MM.1S (cell line): ENCODE results near the gene GIPR.
A peak's percentile ranks its signal among the peaks of the same experiment; 100 is the strongest.

Source experiments
- DNase-seq: peaks from one replicate; pipeline ENCODE4 v3.0.0-alpha.2; 2015
- H2AFZ ChIP-seq: fragments of 300-600 bp; sonication (generic); 2 replicates; pipeline ENCODE4 v1.6.0; 2016; ENCODE audit warnings: antibody characterized with exemption, low read length
- H3F3A ChIP-seq: fragments of 300-600 bp; sonication (generic); 2 replicates; pipeline ENCODE4 v1.6.1; 2016; ENCODE audit warnings: mild to moderate bottlenecking, antibody characterized with exemption, low read length, moderate library complexity, mixed read lengths; ENCODE audit not compliant: insufficient read depth
- H3K27ac ChIP-seq: fragments of 300-600 bp; sonication (generic); 2 replicates; pipeline ENCODE4 v1.5.1; 2016; ENCODE audit warnings: mild to moderate bottlenecking, low read length
- H3K27me3 ChIP-seq: fragments of 300-600 bp; sonication (generic); replicated peaks from 2 replicates; pipeline ENCODE4 v1.6.0; 2016; ENCODE audit warnings: low read length; ENCODE audit not compliant: insufficient read depth
- H3K36me3 ChIP-seq: fragments of 300-600 bp; sonication (generic); replicated peaks from 2 replicates; pipeline ENCODE4 v1.6.1; 2016; ENCODE audit warnings: mild to moderate bottlenecking, low read length, mixed read lengths; ENCODE audit not compliant: insufficient read depth
- H3K4me1 ChIP-seq: fragments of 300-600 bp; sonication (generic); 2 replicates; pipeline ENCODE4 v1.6.1; 2016; ENCODE audit warnings: low read length, mixed read lengths
- H3K4me2 ChIP-seq: fragments of 300-600 bp; sonication (generic); 2 replicates; pipeline ENCODE4 v1.6.0; 2016; ENCODE audit warnings: low read depth, low read length
- H3K4me3 ChIP-seq: fragments of 300-600 bp; sonication (generic); 2 replicates; pipeline ENCODE4 v1.5.1; 2016; ENCODE audit warnings: low read length, mixed read lengths
- H3K79me2 ChIP-seq: fragments of 300-600 bp; sonication (generic); 2 replicates; pipeline ENCODE4 v1.6.1; 2016; ENCODE audit warnings: mixed run types, low read length, mixed read lengths
- H3K9ac ChIP-seq: fragments of 300-600 bp; sonication (generic); 2 replicates; pipeline ENCODE4 v1.6.1; 2016; ENCODE audit warnings: low read length, mixed read lengths
- H3K9me2 ChIP-seq: fragments of 300-600 bp; sonication (generic); replicated peaks from 2 replicates; pipeline ENCODE4 v1.6.1; 2016; ENCODE audit warnings: mild to moderate bottlenecking, low read length, mixed read lengths; ENCODE audit not compliant: insufficient read depth
- H3K9me3 ChIP-seq: fragments of 300-600 bp; sonication (generic); replicated peaks from 2 replicates; pipeline ENCODE4 v1.6.1; 2016; ENCODE audit warnings: mild to moderate bottlenecking, low read length, mixed read lengths; ENCODE audit not compliant: insufficient read depth
- H4K20me1 ChIP-seq: fragments of 300-600 bp; sonication (generic); 2 replicates; pipeline ENCODE4 v1.6.1; 2016; ENCODE audit warnings: mild to moderate bottlenecking, low read length, moderate library complexity, mixed read lengths; ENCODE audit not compliant: insufficient read depth
- CTCF ChIP-seq: fragments of 300-600 bp; sonication (generic); IDR thresholded peaks from 2 replicates; pipeline ENCODE4 v1.5.1; 2016; ENCODE audit warnings: antibody characterized with exemption, low read length, mixed read lengths
- EZH2 ChIP-seq: fragments of 300-600 bp; sonication (generic); optimal IDR thresholded peaks from 2 replicates; pipeline ENCODE3; 2017; ENCODE audit warnings: low read depth, mild to moderate bottlenecking, antibody characterized with exemption, low read length, mixed read lengths
- EZH2phosphoT487 ChIP-seq: fragments of 300-600 bp; sonication (generic); IDR thresholded peaks from 2 replicates; pipeline ENCODE4 v1.6.1; 2018; ENCODE audit warnings: antibody characterized with exemption, low read length

The GIPR gene

DNA sequence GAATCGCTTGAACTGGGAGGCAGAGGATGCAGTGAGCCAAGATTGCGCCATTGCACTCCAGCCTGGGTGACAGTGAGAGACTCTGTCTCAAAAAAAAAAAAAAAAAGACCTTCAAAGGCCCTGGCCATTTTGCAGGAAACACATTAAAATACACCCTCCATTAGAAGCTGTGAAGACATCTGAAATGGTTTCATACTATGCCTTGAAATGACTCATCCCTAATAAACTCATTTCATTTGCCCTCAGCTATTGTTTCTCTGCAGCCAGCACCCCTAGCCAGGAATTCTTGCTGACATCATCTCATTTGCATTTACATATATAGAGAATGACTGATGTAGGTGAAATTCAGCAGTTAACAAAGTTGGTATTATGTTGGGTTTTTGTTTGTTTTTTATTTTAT lies 37.6 kb upstream of the GIPR start:
- Histone ChIP-seq H3K27me3 (no peaks in the 10 kb centered on the region), H3K4me1 (peaks cover 8% of the 10 kb centered on the region; the same call in 1 of the 2 replicates), H2AFZ (no peak overlapping the region), H3K36me3 (no peaks in the 10 kb centered on the region), H3K4me2 (no peak overlapping the region), H3K9me3 (no peaks in the 10 kb centered on the region), H3K4me3 (no peak overlapping the region), H3F3A (peaks cover 7% of the 10 kb centered on the region; the same call in 1 of the 2 replicates), H3K79me2 (no peaks in the 10 kb centered on the region), H3K9me2 (no peaks in the 10 kb centered on the region), H3K9ac (no peak overlapping the region), H4K20me1 (no peaks in the 10 kb centered on the region), H3K27ac (peak overlapping the region; percentile 46; the same call in 1 of the 2 replicates)
- TF ChIP-seq CTCF (no peak), EZH2phosphoT487 (no peak), EZH2 (no peak)
- peak; percentile 48 for DNase-seq

DNA sequence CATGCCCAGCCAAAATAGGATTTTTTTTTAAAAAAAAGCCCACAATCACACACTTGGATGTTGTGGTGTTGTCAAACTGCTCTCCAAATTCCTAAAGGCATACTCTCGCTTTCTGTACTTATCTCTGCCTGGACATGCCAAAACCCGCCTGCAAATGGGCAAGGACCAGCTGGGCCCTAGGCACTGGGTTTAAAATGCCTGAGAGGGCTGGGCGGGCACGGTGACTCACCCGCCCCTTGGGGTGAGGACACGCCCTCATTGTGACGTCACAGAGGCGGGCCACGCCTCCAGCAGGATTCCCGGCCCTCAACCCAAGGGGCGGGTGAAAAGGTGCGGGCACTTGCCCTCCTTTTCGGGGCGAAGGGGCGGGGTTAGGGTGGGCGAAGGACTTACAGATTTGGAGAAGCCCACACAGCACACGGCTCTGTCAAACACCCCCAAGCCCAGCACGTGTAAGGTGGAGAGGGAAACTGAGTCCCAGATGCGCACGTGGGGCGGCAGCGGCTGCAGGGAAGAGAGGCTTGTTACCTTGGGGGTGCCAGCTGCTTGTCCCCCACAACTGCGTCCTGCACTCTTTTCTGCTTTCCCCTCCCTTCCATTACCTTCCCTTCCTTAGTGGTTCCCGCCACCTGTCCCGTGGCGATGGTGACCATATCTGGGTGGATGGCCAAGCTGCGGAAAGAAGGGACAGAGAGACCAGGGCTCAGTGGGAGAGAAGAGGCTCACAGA lies 35.4 kb upstream of the GIPR start:
- Histone ChIP-seq H3K9ac (no peak overlapping the region), H3K36me3 (no peaks in the 10 kb centered on the region), H3K27me3 (no peaks in the 10 kb centered on the region), H3K9me2 (no peaks in the 10 kb centered on the region), H3K79me2 (no peaks in the 10 kb centered on the region), H3F3A (peaks cover 7% of the 10 kb centered on the region; the same call in 1 of the 2 replicates), H2AFZ (no peak overlapping the region), H3K4me2 (no peak overlapping the region), H4K20me1 (no peaks in the 10 kb centered on the region), H3K4me3 (no peak overlapping the region), H3K4me1 (peaks cover 8% of the 10 kb centered on the region; the same call in 1 of the 2 replicates), H3K27ac (no peak overlapping the region), H3K9me3 (no peaks in the 10 kb centered on the region)
- TF ChIP-seq EZH2 (no peak), CTCF (no peak), EZH2phosphoT487 (no peak)
- no peak for DNase-seq

- Histone ChIP-seq H3K9ac (no peak overlapping the region), H3K4me1 (peaks cover 4% of the 10 kb centered on the region; the same call in 1 of the 2 replicates), H3K4me3 (no peak overlapping the region), H3K4me2 (no peak overlapping the region), H3K9me2 (no peaks in the 10 kb centered on the region), H4K20me1 (no peaks in the 10 kb centered on the region), H3K9me3 (no peaks in the 10 kb centered on the region), H3K27me3 (no peaks in the 10 kb centered on the region), H3K27ac (no peak overlapping the region), H3K36me3 (no peaks in the 10 kb centered on the region), H3K79me2 (no peaks in the 10 kb centered on the region), H3F3A (peaks cover 8% of the 10 kb centered on the region), H2AFZ (no peak overlapping the region)
- TF ChIP-seq EZH2phosphoT487, result no peak
- TF ChIP-seq CTCF, result no peak
- no peak for TF ChIP-seq EZH2
- DNase-seq, result no peak
Observed at GRCh38 chr19:45636275-45636674, 31.7 kb upstream of the GIPR start.
